ENCODE measurements around the gene OSBP2. TPM values are rescaled to one million over a fixed set of nuclear protein-coding genes. Genes with fewer than 3 reads are reported as not detected.

OSBP2 gene
- total and polyA plus RNA-seq, 2 of the 13 experiments (the other 11 are each of a cell fraction or from before 2014, with no cell fraction given) = 5.0 to 7.7 TPM

- CTCF ChIA-PET (ENCODE audit: low intra/inter-chr PET ratio, low total read pairs) = interaction anchor here (2.2 kb wide), 1 partner anchor 200 kb away, joined by 14 read pairs; no protein-coding TSS in a partner anchor
- H3K36me3 ChIP-seq (replicated peaks in 1 of 2; ENCODE audit: control insufficient read depth in 1 of 2, insufficient read depth in 2 of 2, low read length in 2 of 2) = peaks cover 51 to 94% of the 10 kb centered on the region in 2 experiments
Observed at GRCh38 chr22:30948930-30949342, 254.3 kb downstream of the OSBP2 start.

More at GRCh38 chr22:30948930-30949342, 254.3 kb downstream of the OSBP2 start:
- no peaks in the 10 kb centered on the region; the same call in 1 of the 2 replicates for H4K20me1 ChIP-seq (ENCODE audit: insufficient read depth, low read length)
- no peaks in the 10 kb centered on the region for H3K79me2 ChIP-seq (ENCODE audit: insufficient read depth, low read length)
- no peak for DNase-seq (ENCODE audit: low spot score)
- in situ Hi-C loops (cut with HindIII; ENCODE audit: extremely low pct_ligation_motif_present, low pct_unique_long_range_greater_than_20kb) (no loop called here), intact Hi-C loops (cut with micrococcal nuclease; ENCODE audit: unreplicated experiment) (loop anchor here (1.0 to 5.0 kb wide), 2 partner anchors 133 to 200 kb away; partner anchors contain the start of gene SMTN)
- no peak overlapping the region for H2AFZ ChIP-seq (ENCODE audit: low read length)
- no peak overlapping the region for H3K9ac ChIP-seq (ENCODE audit: insufficient read depth, low read depth, low read length)
- no peak overlapping the region for H3K27ac ChIP-seq (ENCODE audit: extremely low read length, insufficient read depth, low read length)
- TF ChIP-seq, protein P1, sequence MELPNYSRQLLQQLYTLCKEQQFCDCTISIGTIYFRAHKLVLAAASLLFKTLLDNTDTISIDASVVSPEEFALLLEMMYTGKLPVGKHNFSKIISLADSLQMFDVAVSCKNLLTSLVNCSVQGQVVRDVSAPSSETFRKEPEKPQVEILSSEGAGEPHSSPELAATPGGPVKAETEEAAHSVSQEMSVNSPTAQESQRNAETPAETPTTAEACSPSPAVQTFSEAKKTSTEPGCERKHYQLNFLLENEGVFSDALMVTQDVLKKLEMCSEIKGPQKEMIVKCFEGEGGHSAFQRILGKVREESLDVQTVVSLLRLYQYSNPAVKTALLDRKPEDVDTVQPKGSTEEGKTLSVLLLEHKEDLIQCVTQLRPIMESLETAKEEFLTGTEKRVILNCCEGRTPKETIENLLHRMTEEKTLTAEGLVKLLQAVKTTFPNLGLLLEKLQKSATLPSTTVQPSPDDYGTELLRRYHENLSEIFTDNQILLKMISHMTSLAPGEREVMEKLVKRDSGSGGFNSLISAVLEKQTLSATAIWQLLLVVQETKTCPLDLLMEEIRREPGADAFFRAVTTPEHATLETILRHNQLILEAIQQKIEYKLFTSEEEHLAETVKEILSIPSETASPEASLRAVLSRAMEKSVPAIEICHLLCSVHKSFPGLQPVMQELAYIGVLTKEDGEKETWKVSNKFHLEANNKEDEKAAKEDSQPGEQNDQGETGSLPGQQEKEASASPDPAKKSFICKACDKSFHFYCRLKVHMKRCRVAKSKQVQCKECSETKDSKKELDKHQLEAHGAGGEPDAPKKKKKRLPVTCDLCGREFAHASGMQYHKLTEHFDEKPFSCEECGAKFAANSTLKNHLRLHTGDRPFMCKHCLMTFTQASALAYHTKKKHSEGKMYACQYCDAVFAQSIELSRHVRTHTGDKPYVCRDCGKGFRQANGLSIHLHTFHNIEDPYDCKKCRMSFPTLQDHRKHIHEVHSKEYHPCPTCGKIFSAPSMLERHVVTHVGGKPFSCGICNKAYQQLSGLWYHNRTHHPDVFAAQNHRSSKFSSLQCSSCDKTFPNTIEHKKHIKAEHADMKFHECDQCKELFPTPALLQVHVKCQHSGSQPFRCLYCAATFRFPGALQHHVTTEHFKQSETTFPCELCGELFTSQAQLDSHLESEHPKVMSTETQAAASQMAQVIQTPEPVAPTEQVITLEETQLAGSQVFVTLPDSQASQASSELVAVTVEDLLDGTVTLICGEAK (IDR thresholded peaks at IDR 0.05) = no peak
- TF ChIP-seq, protein P1 (CRISPR knock-in tag; IDR thresholded peaks at IDR 0.05) = no peak
- TF ChIP-seq SMC3 (IDR thresholded peaks at IDR 0.05; ENCODE audit: low read length) = no peak
- no peaks in the 10 kb centered on the region for H3K9me3 ChIP-seq (ENCODE audit: low read length)
- no peaks in the 10 kb centered on the region for H3K27me3 ChIP-seq (ENCODE audit: control insufficient read depth in 1 of 2, insufficient read depth in 2 of 2, low read length in 2 of 2)
- no peak for FAIRE-seq
- WGBS (ENCODE audit: low lambda C conversion rate) = 98% methylated on average over 3 of the region's 3 CpGs
- no peaks in the 10 kb centered on the region for H3K4me1 ChIP-seq (ENCODE audit: insufficient read depth, low read length)
- no peak overlapping the region for H3K4me3 ChIP-seq (replicated peaks in 1 of 3; ENCODE audit: insufficient read depth in 1 of 3, low read depth in 2 of 3, low read length in 3 of 3)
- no peak overlapping the region for H3K4me2 ChIP-seq (ENCODE audit: low read depth, low read length)
- ATAC-seq = peak; percentile 48
- no TSS peak for BruUV-seq (replicated peaks)
- POLR2A ChIA-PET = no interaction called here
